Endothelial cell of umbilical vein (primary cell): Measurements from ENCODE around the gene PCDHGB4. TPM values are rescaled to one million over a fixed set of nuclear protein-coding genes. Genes with fewer than 3 reads are reported as not detected.
"Not testable (repeated sequence)": the region's sequence is repeated elsewhere in the genome, so short reads cannot be mapped to it uniquely, and the experiment has no call there.

ENCODE experiments used
- BruUV-seq: library from RNA; stranded (reverse); fragments of 400-500 nt; replicated peaks from 2 replicates; lab custom pipeline; 2021; lab: Mats Ljungman, UMichigan
- CTCF ChIA-PET: fragments of 300-600, 350-600 bp; sonication (Branson Sonifier 250); formaldehyde crosslinking; loops from one replicate; lab custom pipeline; 2021; ENCODE audit warnings: antibody characterized with exemption, inconsistent platforms; lab: Charles Lee
- POLR2A ChIA-PET: fragments of 300-600, 350-600 bp; sonication (Branson Sonifier 250); formaldehyde crosslinking; loops from one replicate; lab custom pipeline; 2021; ENCODE audit warnings: antibody characterized with exemption, inconsistent platforms; lab: Charles Lee
- DNase-seq: peaks from one replicate; pipeline ENCODE4 v3.0.0-alpha.2; 2011; ENCODE audit warnings: low read depth, low spot score
- FAIRE-seq: peaks from 2 replicates; lab custom pipeline; 2011; peaks lifted over from hg19 to GRCh38; lab: Jason Lieb, UNC
- H2AFZ ChIP-seq: 2 replicates; pipeline ENCODE4 v1.6.0; 2012; ENCODE audit warnings: low read depth, low read length, control low read depth, inconsistent platforms
- H3K27ac ChIP-seq: 2 replicates; pipeline ENCODE4 v1.5.1; 2011; ENCODE audit warnings: low read depth, mild to moderate bottlenecking, control low read depth, low read length, moderate library complexity; ENCODE audit not compliant: insufficient read depth
- H3K27me3 ChIP-seq, 2 experiments: 2 replicates each; pipeline versions ENCODE4 v1.6.0 to v1.6.1; 2011; ENCODE audit warnings: low read length in 2 of 2, mixed read lengths in 1 of 2; ENCODE audit not compliant: control insufficient read depth in 2 of 2, insufficient read depth in 2 of 2
- H3K36me3 ChIP-seq, 2 experiments: 2 replicates in 1 of 2; 3 replicates in 1 of 2; pipeline ENCODE4 v1.5.1; 2011; ENCODE audit warnings: low read length in 2 of 2, mild to moderate bottlenecking in 1 of 2, moderate library complexity in 1 of 2; ENCODE audit not compliant: control insufficient read depth in 2 of 2, insufficient read depth in 2 of 2; ENCODE audit errors: extremely low read depth in 1 of 2
- H3K4me1 ChIP-seq: 3 replicates; pipeline ENCODE4 v1.5.1; 2011; ENCODE audit warnings: mild to moderate bottlenecking, low read length; ENCODE audit not compliant: control insufficient read depth, insufficient read depth; ENCODE audit errors: extremely low read depth
- H3K4me2 ChIP-seq: 2 replicates; pipeline ENCODE4 v1.6.1; 2011; ENCODE audit warnings: low read length, control low read depth, mixed read lengths; ENCODE audit not compliant: insufficient read depth
- H3K4me3 ChIP-seq, 3 experiments: fragments of 200-600 bp in 1 of 3; sonication (generic), shearing (Covaris generic) in 1 of 3; replicated peaks in 1 of 3; 2 replicates each; pipeline ENCODE4 v1.5.1; 2011 to 2016; ENCODE audit warnings: control low read depth in 3 of 3, low read length in 3 of 3, mild to moderate bottlenecking in 2 of 3, inconsistent platforms in 1 of 3, low read depth in 1 of 3, moderate library complexity in 1 of 3; ENCODE audit not compliant: insufficient read depth in 1 of 3
- H3K79me2 ChIP-seq: 2 replicates; pipeline ENCODE4 v1.6.0; 2012; ENCODE audit warnings: low read length, inconsistent platforms; ENCODE audit not compliant: control insufficient read depth, insufficient read depth
- H3K9ac ChIP-seq: replicated peaks from 2 replicates; pipeline ENCODE3; 2011; ENCODE audit warnings: low read length, control low read depth; ENCODE audit not compliant: insufficient read depth; ENCODE audit errors: extremely low read depth
- H3K9me1 ChIP-seq: replicated peaks from 3 replicates; pipeline ENCODE4 v1.6.0; 2011; ENCODE audit warnings: mild to moderate bottlenecking, low read length; ENCODE audit not compliant: control insufficient read depth, insufficient read depth; ENCODE audit errors: extremely low read depth
- H3K9me3 ChIP-seq: replicated peaks from 2 replicates; pipeline ENCODE4 v1.5.1; 2012; ENCODE audit warnings: low read length, inconsistent platforms; ENCODE audit not compliant: control insufficient read depth, insufficient read depth
- H4K20me1 ChIP-seq: replicated peaks from 2 replicates; pipeline ENCODE3; 2011; ENCODE audit warnings: mild to moderate bottlenecking, low read length; ENCODE audit not compliant: control insufficient read depth, insufficient read depth; ENCODE audit errors: extremely low read depth
- CTCF ChIP-seq, 2 donors: IDR thresholded peaks; 1 replicate in 1 of 2; 2 replicates in 1 of 2; pipeline ENCODE4 v1.5.1; 2011; ENCODE audit warnings: low read length in 2 of 2, mild to moderate bottlenecking in 2 of 2, moderate library complexity in 2 of 2, control low read depth in 1 of 2, inconsistent platforms in 1 of 2, low read depth in 1 of 2; ENCODE audit not compliant: insufficient read depth in 1 of 2; ENCODE audit errors: extremely low read depth in 1 of 2
- EZH2 ChIP-seq: IDR thresholded peaks from 2 replicates; pipeline ENCODE4 v1.6.1; 2012; ENCODE audit warnings: borderline replicate concordance, low read depth, mild to moderate bottlenecking, moderate library complexity, low read length, inconsistent platforms; ENCODE audit not compliant: severe bottlenecking
- FOS ChIP-seq: IDR thresholded peaks from 2 replicates; pipeline ENCODE4 v1.6.1; 2011; ENCODE audit warnings: mild to moderate bottlenecking, low read length, moderate library complexity, borderline replicate concordance; ENCODE audit not compliant: insufficient read depth
- GATA2 ChIP-seq: IDR thresholded peaks from 2 replicates; pipeline ENCODE4 v1.7.0; 2011; ENCODE audit warnings: low read depth, mild to moderate bottlenecking, moderate library complexity, mixed read lengths, low read length; ENCODE audit not compliant: insufficient read length, insufficient read depth
- JUN ChIP-seq: IDR thresholded peaks from 2 replicates; pipeline ENCODE4 v1.6.1; 2011; ENCODE audit warnings: borderline replicate concordance, low read depth; ENCODE audit not compliant: insufficient read length, insufficient read depth
- MAX ChIP-seq: IDR thresholded peaks from 2 replicates; pipeline ENCODE4 v1.6.1; 2011; ENCODE audit not compliant: insufficient read depth, insufficient read length
- MYC ChIP-seq: IDR thresholded peaks from one replicate; pipeline ENCODE4 v1.6.1; 2011; ENCODE audit warnings: mild to moderate bottlenecking, low read depth, low read length
- POLR2A ChIP-seq: IDR thresholded peaks from 2 replicates; pipeline ENCODE4 v1.6.1; 2012; ENCODE audit warnings: low read depth, mild to moderate bottlenecking, control low read depth, low read length
- POLR2AphosphoS5 ChIP-seq: IDR thresholded peaks from 2 replicates; pipeline ENCODE4 v1.6.1; 2012; ENCODE audit warnings: low read depth, mild to moderate bottlenecking, control low read depth, low read length, moderate library complexity; ENCODE audit not compliant: insufficient read depth
- dilution Hi-C: fragments of 300-500 bp; cut with MboI; formaldehyde crosslinking; loops from one replicate; pipeline ENCODE4 v1.15.0; 2019; ENCODE audit warnings: low sequenced_read_pairs; ENCODE audit not compliant: extremely low pct_ligation_motif_present
- intact Hi-C: fragments of 100-400 bp; cut with micrococcal nuclease; formaldehyde crosslinking; loops from one replicate; pipeline ENCODE4 v1.10.0; 2022
- polyA plus RNA-seq, 4 experiments: library from polyadenylated mRNA; depleted of rRNA in 3 of 4; stranded (reverse) in 3 of 4; unstranded in 1 of 4; fragments of >200 nt; gene quantifications; 2 replicates each; pipeline versions ENCODE4 v1.2.1 to v1.2.3, GENCODE V29; 2011 to 2012; ENCODE audit warnings: missing spikeins in 1 of 4
- total RNA-seq: library from RNA; stranded (reverse); gene quantifications from 2 replicates; pipeline ENCODE4 v1.2.3, GENCODE V29; 2021

PCDHGB4 gene
- total and polyA plus RNA-seq, 2 donors (not counting 3 experiments of a cell fraction or from before 2014, with no cell fraction given): 6.5 to 6.9 TPM

GRCh38 chr5:141345327-141345726, 42.2 kb upstream of the PCDHGB4 start:
- Histone ChIP-seq H4K20me1 (no peaks in the 10 kb centered on the region), H3K9ac (no peak overlapping the region), H3K9me3 (no peaks in the 10 kb centered on the region), H3K4me3 (no peak overlapping the region), H3K27ac (no peak overlapping the region), H3K9me1 (no peaks in the 10 kb centered on the region), H2AFZ (no peak overlapping the region), H3K4me2 (no peak overlapping the region), H3K27me3 (peaks cover 10 to 25% of the 10 kb centered on the region in 2 experiments), H3K4me1 (peaks cover 3% of the 10 kb centered on the region), H3K36me3 (no peaks in the 10 kb centered on the region), H3K79me2 (no peaks in the 10 kb centered on the region)
- CTCF ChIA-PET: interaction anchor here (1.4 kb wide), 1 partner anchor 15 kb away, joined by 3 read pairs; the partner anchor contains the start of gene PCDHGA1
- POLR2A ChIA-PET: no interaction called here
- BruUV-seq: no TSS peak
- intact Hi-C loops (no loop called here), dilution Hi-C loops (no loop called here)
- no peak for FAIRE-seq
- no peak for DNase-seq
- TF ChIP-seq POLR2A: no peak
- TF ChIP-seq POLR2AphosphoS5: no peak
- no peak for TF ChIP-seq EZH2
- TF ChIP-seq MYC: no peak
- no peak for TF ChIP-seq MAX
- TF ChIP-seq GATA2: no peak
- no peak for TF ChIP-seq CTCF (IDR thresholded peaks at IDR 0.05; ENCODE audit: extremely low read depth in 1 of 2, insufficient read depth in 1 of 2, low read depth in 1 of 2, low read length in 2 of 2)
- no peak for TF ChIP-seq JUN
- no peak for TF ChIP-seq FOS

GRCh38 chr5:141346017-141346416, 41.5 kb upstream of the PCDHGB4 start:
- FAIRE-seq, H4K20me1 ChIP-seq, H3K27ac ChIP-seq, H2AFZ ChIP-seq, DNase-seq, H3K9me1 ChIP-seq, H3K4me1 ChIP-seq, H3K79me2 ChIP-seq, H3K9ac ChIP-seq, H3K4me3 ChIP-seq, BruUV-seq, intact Hi-C loops, dilution Hi-C loops, H3K4me2 ChIP-seq, POLR2A ChIA-PET, H3K9me3 ChIP-seq, H3K36me3 ChIP-seq: not testable (repeated sequence)
- CTCF ChIA-PET: interaction anchor here (1.0 to 1.4 kb wide), 4 partner anchors 15 to 218 kb away, joined by 3 to 4 read pairs (median 3); partner anchors contain the start of genes PCDHGA1 and PCDHGB3
- H3K27me3 ChIP-seq: peaks cover 17 to 31% of the 10 kb centered on the region in 2 experiments
